K562 (cell line): ENCODE results near the gene LRRC7. TPM values are rescaled to one million over a fixed set of nuclear protein-coding genes. Genes with fewer than 3 reads are reported as not detected.

Source experiments
- ATAC-seq: fragments of 200-7000 bp; cut with Tn5 transposase; 3 replicates; pipeline ENCODE4 v1.9.1; 2020; ENCODE audit warnings: moderate library complexity
- BruUV-seq: library from RNA; stranded (reverse); fragments of 400-500 nt; replicated peaks from 2 replicates; lab custom pipeline; 2021; lab: Mats Ljungman, UMichigan
- CTCF ChIA-PET: fragments of 300-600 bp; formaldehyde crosslinking; extraction: SDS; loops from one replicate; lab custom pipeline; 2021; ENCODE audit warnings: low intra/inter-chr PET ratio; lab: Yijun Ruan, JAX
- POLR2A ChIA-PET: fragments of 300-600, 350-650 bp; sonication (Branson Sonifier 250); formaldehyde crosslinking; extraction: SDS; loops from one replicate; lab custom pipeline; 2021; ENCODE audit warnings: antibody characterized with exemption, inconsistent platforms; lab: Yijun Ruan, JAX
- DNase-seq, 4 experiments: peaks; one replicate each; pipeline versions ENCODE4 v3.0.0 to v3.0.0-alpha.2; 2011 to 2018; ENCODE audit warnings: low spot score in 3 of 4, mixed read lengths in 3 of 4; ENCODE audit errors: extremely low read depth in 1 of 4
- FAIRE-seq: peaks from 2 replicates; lab custom pipeline; 2011; peaks lifted over from hg19 to GRCh38; lab: Jason Lieb, UNC
- H2AFZ ChIP-seq: 2 replicates; pipeline ENCODE4 v1.6.0; 2011; ENCODE audit warnings: low read depth, low read length, control low read depth, inconsistent platforms
- H3K27ac ChIP-seq: fragments of 200-600 bp; 3 replicates; pipeline ENCODE4 v1.8.0; 2011; ENCODE audit warnings: low read depth, mild to moderate bottlenecking, control low read depth, inconsistent platforms, low read length, moderate library complexity, mixed read lengths; ENCODE audit errors: extremely low read depth
- H3K27me3 ChIP-seq, 2 experiments: fragments of 300-600 bp in 1 of 2; 2 replicates in 1 of 2; 3 replicates in 1 of 2; pipeline versions ENCODE4 v1.6.0 to v1.8.0; 2011; ENCODE audit warnings: inconsistent platforms in 2 of 2, low read length in 2 of 2, mild to moderate bottlenecking in 1 of 2, mixed read lengths in 1 of 2, moderate library complexity in 1 of 2; ENCODE audit not compliant: control insufficient read depth in 2 of 2, insufficient read depth in 2 of 2
- H3K36me3 ChIP-seq: fragments of 300-600 bp; 3 replicates; pipeline ENCODE4 v1.8.0; 2011; ENCODE audit warnings: mild to moderate bottlenecking, low read length, inconsistent platforms; ENCODE audit not compliant: control insufficient read depth, insufficient read depth
- H3K4me1 ChIP-seq, 2 experiments: fragments of 200-600 bp in 1 of 2; replicated peaks in 1 of 2; 2 replicates in 1 of 2; 3 replicates in 1 of 2; pipeline versions ENCODE4 v1.5.1 to v1.8.0; 2011; ENCODE audit warnings: inconsistent platforms in 2 of 2, low read length in 2 of 2, mild to moderate bottlenecking in 1 of 2, mixed read lengths in 1 of 2, moderate library complexity in 1 of 2; ENCODE audit not compliant: control insufficient read depth in 2 of 2, insufficient read depth in 2 of 2
- H3K4me2 ChIP-seq: 2 replicates; pipeline ENCODE4 v1.6.1; 2011; ENCODE audit warnings: low read length, control low read depth, inconsistent platforms, mixed read lengths; ENCODE audit not compliant: insufficient read depth
- H3K4me3 ChIP-seq: fragments of 200-600 bp; sonication (generic), shearing (Covaris generic); 2 replicates; pipeline ENCODE4 v1.5.1; 2016; ENCODE audit warnings: control low read depth, inconsistent platforms
- H3K79me2 ChIP-seq: fragments of 200-600 bp; 3 replicates; pipeline ENCODE4 v1.8.0; 2011; ENCODE audit warnings: low read length, inconsistent platforms; ENCODE audit not compliant: control insufficient read depth, insufficient read depth
- H3K9ac ChIP-seq, 2 experiments: 2 replicates each; pipeline versions ENCODE4 v1.6.0 to v1.6.1; 2011; ENCODE audit warnings: low read depth in 2 of 2, low read length in 2 of 2, control low read depth in 1 of 2, inconsistent platforms in 1 of 2, mild to moderate bottlenecking in 1 of 2, mixed read lengths in 1 of 2; ENCODE audit not compliant: insufficient read depth in 1 of 2
- H3K9me1 ChIP-seq: one replicate; pipeline ENCODE4 v1.6.0; 2011; ENCODE audit warnings: inconsistent platforms, mild to moderate bottlenecking, low read length, moderate library complexity; ENCODE audit not compliant: control insufficient read depth, insufficient read depth
- H3K9me3 ChIP-seq: replicated peaks from 2 replicates; pipeline ENCODE4 v1.5.1; 2011; ENCODE audit warnings: low read depth, low read length, inconsistent platforms; ENCODE audit not compliant: control insufficient read depth, insufficient read depth
- H4K20me1 ChIP-seq: replicated peaks from 2 replicates; pipeline ENCODE4 v1.6.1; 2011; ENCODE audit warnings: low read length, inconsistent platforms, mixed read lengths; ENCODE audit not compliant: control insufficient read depth, insufficient read depth
- NFIC ChIP-seq: fragments of 450-650 bp; IDR thresholded peaks from 2 replicates; pipeline ENCODE4 v1.6.1; 2017; ENCODE audit warnings: mild to moderate bottlenecking, inconsistent platforms
- ZBTB11 ChIP-seq, 3 experiments: fragments of 200-800 bp in 1 of 3; fragments of 250-450 bp in 1 of 3; fragments of 450-650 bp in 1 of 3; sonication (Bioruptor Pico) in 1 of 3; sonication (Bioruptor generic) in 1 of 3; formaldehyde crosslinking in 1 of 3; IDR thresholded peaks; 2 replicates each; pipeline versions ENCODE4 v1.6.1 to v1.8.0; 2016 to 2022; ENCODE audit warnings: mild to moderate bottlenecking in 2 of 3, missing genetic modification characterization in 2 of 3, missing compliant biosample characterization in 1 of 3, moderate library complexity in 1 of 3
- WGBS: fragments of 100-300 bp; shearing (Covaris generic); methylation state at CpG from one replicate; pipeline ENCODE4 v1.1.6; 2016; ENCODE audit warnings: low coverage, mixed read lengths; ENCODE audit not compliant: insufficient coverage; ENCODE audit errors: missing lambda C conversion rate; 5-methylcytosine and 5-hydroxymethylcytosine counted together
- in situ Hi-C: fragments of 300-500 bp; cut with MboI; formaldehyde crosslinking; loops from 4 replicates; pipeline ENCODE4 v1.15.0; 2018; ENCODE audit warnings: inconsistent platforms, mixed read lengths
- intact Hi-C: fragments of 100-400 bp; cut with micrococcal nuclease; formaldehyde crosslinking; loops from 2 replicates; pipeline ENCODE4 v1.14.2; 2022
- polyA plus RNA-seq, 8 experiments: library from polyadenylated mRNA; depleted of rRNA in 4 of 8; stranded (reverse) in 5 of 8; unstranded in 3 of 8; fragments of >200 nt; fragmentation: Nextera tagmentation in 2 of 8; fragmentation: Illumina TruSeq in 1 of 8; extraction: Ambion mirVana in 2 of 8; extraction: Trizol in 1 of 8; gene quantifications; 2 replicates each; pipeline versions ENCODE4 v1.2.1 to v1.2.3, GENCODE V29; 2011 to 2014; ENCODE audit warnings: inconsistent platforms in 1 of 8, missing spikeins in 1 of 8
- total RNA-seq, 7 experiments: library from RNA; depleted of rRNA in 6 of 7; stranded (reverse); fragments of >200 nt in 6 of 7; fragmentation: Illumina TruSeq in 2 of 7; extraction: Trizol in 2 of 7; gene quantifications; 2 replicates each; pipeline versions ENCODE4 v1.2.1 to v1.2.3, GENCODE V29; 2011 to 2021; ENCODE audit warnings: low replicate concordance in 1 of 7

The LRRC7 gene
- total and polyA plus RNA-seq, 9 of the 15 experiments (the other 6 are each of a cell fraction or from before 2014, with no cell fraction given) = 0.09 to 0.94 (median 0.49) TPM

DNA sequence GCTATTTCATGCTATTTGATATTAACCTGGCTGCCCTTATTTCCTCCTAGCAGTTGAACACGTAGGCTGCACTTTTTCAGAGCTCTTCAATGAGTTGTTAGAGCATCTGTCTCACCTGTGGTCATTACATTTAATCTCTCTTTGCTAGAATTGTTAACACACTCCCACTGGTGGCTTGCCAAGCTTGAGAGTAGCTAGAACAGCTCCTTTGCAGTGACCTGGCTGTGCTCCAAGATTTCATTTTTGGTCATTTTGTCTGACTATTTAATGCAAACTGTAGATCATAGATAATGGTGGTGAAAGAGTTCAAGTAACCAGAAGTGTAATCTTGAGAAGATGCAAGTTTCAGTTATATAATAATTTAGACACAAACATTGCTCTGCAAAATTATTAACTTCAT is 105.6 kb downstream of the LRRC7 start:
- in situ Hi-C loops (no loop called here), intact Hi-C loops (no loop called here)
- H3K9me1 ChIP-seq = no peaks in the 10 kb centered on the region
- H3K4me2 ChIP-seq = no peak overlapping the region
- no peak overlapping the region for H3K4me3 ChIP-seq
- H3K9me3 ChIP-seq = no peaks in the 10 kb centered on the region
- no peak overlapping the region for H3K9ac ChIP-seq
- no TSS peak for BruUV-seq
- POLR2A ChIA-PET = no interaction called here
- TF ChIP-seq NFIC (peak; percentile 29; the same call in 1 of the 2 replicates), ZBTB11 (CRISPR knock-in tag; IDR thresholded peaks at IDR 0.05) (no peak)
- DNase-seq (peak in 1 of 4 experiments; percentile 20), ATAC-seq (no peak), FAIRE-seq (no peak)
- H2AFZ ChIP-seq = no peak overlapping the region
- CTCF ChIA-PET = no interaction called here
- H3K27ac ChIP-seq = no peak overlapping the region
- H3K36me3 ChIP-seq = no peaks in the 10 kb centered on the region
- 0% methylated on average over 1 of the region's 1 CpG for WGBS
- H3K79me2 ChIP-seq = no peaks in the 10 kb centered on the region
- H3K4me1 ChIP-seq = no peaks in the 10 kb centered on the region
- H4K20me1 ChIP-seq = no peaks in the 10 kb centered on the region
- no peaks in the 10 kb centered on the region for H3K27me3 ChIP-seq
